ENCODE results near the gene RAB7A. TPM values are rescaled to one million over a fixed set of nuclear protein-coding genes. Genes with fewer than 3 reads are reported as not detected.

RAB7A gene
- total and polyA plus RNA-seq, 2 of the 13 experiments (the other 11 are each of a cell fraction or from before 2014, with no cell fraction given), result 26.5 to 182 TPM

DNA sequence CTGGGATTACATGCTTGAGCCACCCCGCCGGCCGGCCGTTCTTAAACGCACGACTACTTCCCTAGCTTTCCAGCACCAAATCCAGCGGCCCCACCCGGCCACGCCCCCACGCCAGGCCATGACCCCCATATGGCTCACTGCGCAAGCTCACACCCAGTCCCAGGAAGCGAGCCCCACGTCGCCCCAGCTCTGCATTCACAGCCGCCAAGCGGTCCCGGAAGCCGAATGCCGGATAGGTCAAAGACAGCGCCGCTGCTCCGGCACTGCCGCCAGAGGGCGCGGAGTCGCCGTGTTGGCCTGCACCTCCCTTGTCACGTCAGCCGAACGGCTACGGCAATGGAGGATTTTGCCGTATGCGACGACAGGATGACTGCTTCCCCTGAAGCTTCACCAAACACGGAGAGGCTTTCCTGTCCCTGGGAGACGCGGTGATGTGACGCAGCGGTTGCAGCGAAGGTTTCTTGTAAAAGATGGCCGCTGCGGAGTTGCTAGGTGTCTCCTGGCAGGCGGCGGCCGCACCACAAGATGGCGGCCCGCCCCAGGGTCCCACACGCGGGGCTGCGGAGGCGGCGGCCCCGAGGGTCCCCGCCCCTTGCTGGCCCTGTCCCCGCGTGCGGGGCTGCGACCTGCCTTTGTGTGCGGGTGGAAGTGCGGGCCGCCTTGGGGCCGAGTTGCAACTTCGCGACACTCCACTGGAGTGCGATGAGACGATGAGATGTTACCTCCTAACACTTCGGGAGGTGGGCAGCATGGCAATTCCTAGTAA lies 45.2 kb upstream of the RAB7A start (continued):
- TF ChIP-seq ZNF619 (CRISPR knock-in tag; IDR thresholded peaks at IDR 0.05) (peak; percentile 97), ZBTB8A (CRISPR knock-in tag; IDR thresholded peaks at IDR 0.05; ENCODE audit: borderline replicate concordance, low read depth) (no peak), ZZZ3 (CRISPR knock-in tag; IDR thresholded peaks at IDR 0.05; ENCODE audit: borderline replicate concordance) (no peak), ZNF672 (CRISPR knock-in tag; IDR thresholded peaks at IDR 0.05) (no peak), ZFP62 (CRISPR knock-in tag; IDR thresholded peaks at IDR 0.05) (no peak), POLR2A (IDR thresholded peaks at IDR 0.05; ENCODE audit: insufficient read depth in 1 of 2, low read depth in 2 of 2, low read length in 2 of 2) (peak; percentile 82 to 97), TCF7 (IDR thresholded peaks at IDR 0.05; ENCODE audit: low read depth) (no peak), SOX6 (IDR thresholded peaks at IDR 0.05) (no peak), SOX6 (CRISPR knock-in tag; IDR thresholded peaks at IDR 0.05) (peak; percentile 76), TEAD2 (CRISPR knock-in tag; IDR thresholded peaks at IDR 0.05) (no peak), POLR2G (IDR thresholded peaks at IDR 0.05; ENCODE audit: low read depth, low read length) (peak; percentile 91), ZNF883 (CRISPR knock-in tag; IDR thresholded peaks at IDR 0.05; ENCODE audit: not compliant biosample characterization) (peak; percentile 90), ZNF839 (CRISPR knock-in tag; IDR thresholded peaks at IDR 0.05; ENCODE audit: borderline replicate concordance) (peak; percentile 87; the same call in 1 of the 2 replicates), SIX4 (CRISPR knock-in tag; IDR thresholded peaks at IDR 0.05) (no peak), ZNF674 (CRISPR knock-in tag; IDR thresholded peaks at IDR 0.05; ENCODE audit: low read depth) (no peak; the same call in 1 of the 2 replicates), ISL2 (CRISPR knock-in tag; IDR thresholded peaks at IDR 0.05) (0 out of 2 replicates have a peak, but pooled peaks have one; percentile 39), KDM2A (CRISPR knock-in tag; IDR thresholded peaks at IDR 0.05; ENCODE audit: borderline replicate concordance, low read depth) (peak; percentile 96), HOXA9 (CRISPR knock-in tag; IDR thresholded peaks at IDR 0.05; ENCODE audit: borderline replicate concordance) (no peak; the same call in 1 of the 2 replicates), DR1 (CRISPR knock-in tag; IDR thresholded peaks at IDR 0.05) (peak; percentile 85), HES4 (CRISPR knock-in tag; IDR thresholded peaks at IDR 0.05; ENCODE audit: borderline replicate concordance) (peak; percentile 85; the same call in 1 of the 2 replicates), ZSCAN29 (CRISPR knock-in tag; conservative IDR thresholded peaks at IDR 0.05) (0 out of 2 replicates have a peak, but pooled peaks have one; percentile 79), ZNF343 (CRISPR knock-in tag; IDR thresholded peaks at IDR 0.05) (no peak; the same call in 1 of the 2 replicates), KLF12 (CRISPR knock-in tag; IDR thresholded peaks at IDR 0.05; ENCODE audit: borderline replicate concordance) (peak; percentile 97), SMARCC2 (IDR thresholded peaks at IDR 0.05) (no peak), NBN (conservative IDR thresholded peaks at IDR 0.05) (no peak)
- TF ChIP-seq, protein P1, sequence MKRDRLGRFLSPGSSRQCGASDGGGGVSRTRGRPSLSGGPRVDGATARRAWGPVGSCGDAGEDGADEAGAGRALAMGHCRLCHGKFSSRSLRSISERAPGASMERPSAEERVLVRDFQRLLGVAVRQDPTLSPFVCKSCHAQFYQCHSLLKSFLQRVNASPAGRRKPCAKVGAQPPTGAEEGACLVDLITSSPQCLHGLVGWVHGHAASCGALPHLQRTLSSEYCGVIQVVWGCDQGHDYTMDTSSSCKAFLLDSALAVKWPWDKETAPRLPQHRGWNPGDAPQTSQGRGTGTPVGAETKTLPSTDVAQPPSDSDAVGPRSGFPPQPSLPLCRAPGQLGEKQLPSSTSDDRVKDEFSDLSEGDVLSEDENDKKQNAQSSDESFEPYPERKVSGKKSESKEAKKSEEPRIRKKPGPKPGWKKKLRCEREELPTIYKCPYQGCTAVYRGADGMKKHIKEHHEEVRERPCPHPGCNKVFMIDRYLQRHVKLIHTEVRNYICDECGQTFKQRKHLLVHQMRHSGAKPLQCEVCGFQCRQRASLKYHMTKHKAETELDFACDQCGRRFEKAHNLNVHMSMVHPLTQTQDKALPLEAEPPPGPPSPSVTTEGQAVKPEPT (CRISPR knock-in tag; IDR thresholded peaks at IDR 0.05; ENCODE audit: low read depth), result 0 out of 2 replicates have a peak, but pooled peaks have one; percentile 71
- TF ChIP-seq, protein P2, sequence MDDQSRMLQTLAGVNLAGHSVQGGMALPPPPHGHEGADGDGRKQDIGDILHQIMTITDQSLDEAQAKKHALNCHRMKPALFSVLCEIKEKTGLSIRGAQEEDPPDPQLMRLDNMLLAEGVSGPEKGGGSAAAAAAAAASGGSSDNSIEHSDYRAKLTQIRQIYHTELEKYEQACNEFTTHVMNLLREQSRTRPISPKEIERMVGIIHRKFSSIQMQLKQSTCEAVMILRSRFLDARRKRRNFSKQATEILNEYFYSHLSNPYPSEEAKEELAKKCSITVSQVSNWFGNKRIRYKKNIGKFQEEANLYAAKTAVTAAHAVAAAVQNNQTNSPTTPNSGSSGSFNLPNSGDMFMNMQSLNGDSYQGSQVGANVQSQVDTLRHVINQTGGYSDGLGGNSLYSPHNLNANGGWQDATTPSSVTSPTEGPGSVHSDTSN (CRISPR knock-in tag; IDR thresholded peaks at IDR 0.05; ENCODE audit: borderline replicate concordance), result 0 out of 2 replicates have a peak, but pooled peaks have one; percentile 64
- TF ChIP-seq, protein P3, sequence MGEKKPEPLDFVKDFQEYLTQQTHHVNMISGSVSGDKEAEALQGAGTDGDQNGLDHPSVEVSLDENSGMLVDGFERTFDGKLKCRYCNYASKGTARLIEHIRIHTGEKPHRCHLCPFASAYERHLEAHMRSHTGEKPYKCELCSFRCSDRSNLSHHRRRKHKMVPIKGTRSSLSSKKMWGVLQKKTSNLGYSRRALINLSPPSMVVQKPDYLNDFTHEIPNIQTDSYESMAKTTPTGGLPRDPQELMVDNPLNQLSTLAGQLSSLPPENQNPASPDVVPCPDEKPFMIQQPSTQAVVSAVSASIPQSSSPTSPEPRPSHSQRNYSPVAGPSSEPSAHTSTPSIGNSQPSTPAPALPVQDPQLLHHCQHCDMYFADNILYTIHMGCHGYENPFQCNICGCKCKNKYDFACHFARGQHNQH (CRISPR knock-in tag; IDR thresholded peaks at IDR 0.05), result peak; percentile 88
